ENCODE data around the gene RNU1-2.
"Not testable (repeated sequence)": the region's sequence is repeated elsewhere in the genome, so short reads cannot be mapped to it uniquely, and the experiment has no call there.

Gene RNU1-2

GRCh38 chr1:16895598-16896315 is at the start of gene RNU1-2:
TSS of gene RNU1-2 (plus strand) at chr1:16895980.
- DNase-seq, result peak; percentile 95

GRCh38 chr1:16856201-16856600 is 39.6 kb upstream of the RNU1-2 start:
- not testable (repeated sequence) for DNase-seq

GRCh38 chr1:16859167-16860041 is 36.4 kb upstream of the RNU1-2 start:
- DNase-seq, result not testable (repeated sequence)

DNA sequence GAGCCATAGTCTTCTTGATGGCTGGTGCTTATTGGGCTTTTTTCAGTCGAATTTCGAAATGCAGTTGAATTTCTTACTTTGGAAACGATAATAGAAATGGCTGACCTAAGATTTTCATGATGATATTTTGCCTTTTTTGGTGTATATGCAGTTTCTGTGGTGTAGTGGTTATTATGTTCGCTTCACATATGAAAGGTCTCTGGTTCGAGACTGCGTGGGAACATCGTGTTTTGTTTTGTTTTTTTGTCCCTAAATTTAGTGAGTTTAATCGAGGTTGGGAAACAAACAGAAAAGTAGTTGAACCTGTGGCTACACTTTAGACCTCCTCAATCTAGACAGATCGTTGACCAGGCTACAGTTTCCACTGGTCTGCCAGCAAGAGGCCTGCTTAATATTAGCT is 35.7 kb upstream of the RNU1-2 start:
- DNase-seq, result peak; percentile 35

- DNase-seq, result peak; percentile 69
Measured at GRCh38 chr1:16861832-16862245, 33.9 kb upstream of the RNU1-2 start.

GRCh38 chr1:16862415-16862814 is 33.4 kb upstream of the RNU1-2 start:
- not testable (repeated sequence) for DNase-seq

DNA sequence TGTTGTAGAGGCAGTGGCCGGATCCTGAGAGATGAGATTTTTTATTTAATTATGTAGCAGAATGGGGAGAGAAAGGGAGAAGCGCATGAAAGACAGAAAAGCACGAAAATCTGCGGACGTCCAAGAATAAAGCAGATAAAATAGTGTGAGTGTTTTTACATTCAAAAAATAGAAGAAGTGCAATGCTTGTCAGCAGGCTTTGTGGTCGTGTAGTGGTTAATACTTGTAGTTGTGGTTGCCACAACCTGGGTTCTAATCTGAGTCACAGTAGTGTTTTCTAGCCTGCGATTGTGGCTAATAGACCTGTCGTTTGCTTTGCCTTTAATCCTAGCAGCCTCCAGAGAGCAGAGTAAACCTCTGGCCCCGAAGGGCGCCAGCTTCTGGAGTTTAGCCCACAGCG is 32.8 kb upstream of the RNU1-2 start:
- DNase-seq, result not testable (repeated sequence)

DNA sequence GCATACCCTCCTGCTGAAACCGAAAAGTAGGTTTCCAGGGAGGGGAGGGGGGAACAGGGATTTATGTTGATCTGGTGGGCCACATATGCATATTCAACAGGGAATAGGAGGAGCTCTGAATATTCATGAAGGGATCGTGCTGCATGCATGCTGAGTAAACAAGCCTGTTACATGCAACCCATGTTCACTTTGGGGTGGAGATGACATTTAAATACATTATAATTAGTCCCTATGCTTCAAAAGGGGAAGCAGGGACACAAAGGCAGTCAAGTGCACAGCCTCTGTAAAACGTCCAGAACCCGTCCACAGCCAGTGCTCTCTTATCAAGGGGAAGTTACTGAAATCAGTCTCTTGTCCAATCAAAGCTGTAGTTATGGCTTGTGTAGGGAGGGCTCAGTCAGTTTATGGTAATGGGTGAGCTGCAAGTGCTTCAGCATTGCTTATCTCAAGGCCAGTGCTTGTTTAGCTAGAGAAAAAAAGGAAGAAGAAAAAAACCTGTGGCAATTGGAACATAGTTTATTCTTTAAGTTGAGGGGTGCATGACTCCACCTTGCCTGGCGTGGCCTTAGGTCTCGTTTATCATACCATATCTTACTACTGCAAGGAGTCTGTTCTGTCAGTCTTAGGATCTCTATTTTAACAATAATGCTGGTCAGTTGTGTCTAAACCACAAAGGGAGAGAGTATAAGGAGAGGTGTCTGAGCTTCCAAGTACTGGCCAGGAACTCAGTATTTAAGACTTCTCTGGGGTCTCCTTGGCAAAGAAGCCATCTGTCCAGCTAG is 28.7 kb upstream of the RNU1-2 start:
- not testable (repeated sequence) for DNase-seq

DNA sequence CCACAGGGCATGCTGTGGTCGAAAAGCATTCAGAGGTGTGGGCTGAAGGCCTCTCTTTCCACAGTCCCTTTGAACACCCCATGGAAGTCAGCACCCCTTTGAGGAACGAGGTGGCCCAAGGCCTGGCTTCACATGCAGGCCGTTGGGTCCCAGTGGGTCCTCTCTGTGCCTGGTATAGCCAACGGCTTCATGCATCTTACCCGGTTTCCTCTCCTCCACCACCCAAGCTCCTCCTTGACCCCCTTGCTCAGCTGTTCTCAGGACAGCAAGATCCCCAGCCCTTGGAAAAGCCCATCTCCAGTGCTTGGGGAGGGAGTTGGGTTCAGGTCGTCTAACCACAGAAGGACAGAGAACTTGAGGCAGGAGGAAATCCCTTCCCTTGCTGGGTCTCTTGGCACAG is 27.0 kb upstream of the RNU1-2 start:
- not testable (repeated sequence) for DNase-seq

- DNase-seq, result not testable (repeated sequence)
Measured at GRCh38 chr1:16869996-16870395, 25.8 kb upstream of the RNU1-2 start.

DNA sequence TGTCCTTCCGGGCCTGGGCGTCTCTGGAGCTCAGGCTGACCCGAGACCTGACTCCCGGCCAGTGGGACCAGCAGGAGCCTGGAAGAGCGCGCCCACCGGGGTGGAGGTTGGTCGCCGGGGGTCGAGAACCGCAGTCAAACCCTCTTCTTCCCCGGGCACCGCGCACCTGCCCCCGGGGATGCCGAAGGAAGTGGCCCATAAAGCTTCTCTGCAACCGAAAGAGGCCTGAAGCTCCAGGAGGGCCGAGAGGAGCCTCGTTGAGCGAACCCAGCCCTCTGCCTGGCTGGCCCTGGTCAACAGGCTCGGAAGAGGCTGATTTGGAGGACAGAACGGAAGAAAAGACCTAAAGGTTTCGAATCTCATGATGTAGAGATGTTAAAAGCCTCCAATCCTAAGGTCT is 24.6 kb upstream of the RNU1-2 start:
- not testable (repeated sequence) for DNase-seq

GRCh38 chr1:16872152-16873075 is 23.4 kb upstream of the RNU1-2 start:
- DNase-seq, result peak; percentile 86

- not testable (repeated sequence) for DNase-seq
Measured at GRCh38 chr1:16873076-16873879, 22.5 kb upstream of the RNU1-2 start.

DNA sequence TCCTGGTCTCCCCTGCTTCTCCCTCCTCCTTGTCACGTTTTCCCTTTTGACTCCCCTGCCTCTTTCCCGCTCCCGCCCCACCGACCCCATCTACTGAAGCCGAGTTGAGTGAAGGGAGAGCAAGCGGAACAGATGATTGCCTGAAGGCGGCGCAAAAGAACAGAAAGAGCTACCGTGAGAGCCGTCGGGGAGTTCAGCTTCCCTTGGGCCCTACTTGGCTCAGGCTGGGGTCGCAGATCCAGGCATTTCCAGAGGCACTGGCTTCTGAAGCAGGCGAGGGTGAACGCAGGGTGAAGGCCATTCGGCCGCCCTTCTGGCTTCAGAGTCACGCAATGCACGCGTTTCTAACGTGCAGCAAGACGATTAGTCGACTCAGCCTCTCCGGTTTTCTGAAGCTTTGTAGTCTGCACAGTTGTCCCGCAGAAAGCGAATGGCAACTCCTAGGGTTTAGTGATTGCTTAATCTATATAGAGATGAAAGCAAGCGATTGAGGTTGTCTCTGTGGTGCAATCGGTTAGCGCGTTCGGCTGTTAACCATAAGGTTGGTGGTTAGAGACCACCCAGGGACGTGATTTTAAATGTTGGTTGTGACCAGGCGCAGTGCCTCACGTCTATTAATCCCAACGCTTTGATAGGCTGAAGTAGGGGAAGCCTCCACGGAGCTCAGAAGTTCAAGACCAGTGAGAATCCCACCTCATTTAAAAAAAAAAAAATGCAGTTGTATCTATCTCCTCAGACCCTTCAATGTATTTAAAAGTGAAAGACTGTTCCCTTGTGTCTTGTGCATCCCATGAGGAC is 20.6 kb upstream of the RNU1-2 start:
- not testable (repeated sequence) for DNase-seq

DNA sequence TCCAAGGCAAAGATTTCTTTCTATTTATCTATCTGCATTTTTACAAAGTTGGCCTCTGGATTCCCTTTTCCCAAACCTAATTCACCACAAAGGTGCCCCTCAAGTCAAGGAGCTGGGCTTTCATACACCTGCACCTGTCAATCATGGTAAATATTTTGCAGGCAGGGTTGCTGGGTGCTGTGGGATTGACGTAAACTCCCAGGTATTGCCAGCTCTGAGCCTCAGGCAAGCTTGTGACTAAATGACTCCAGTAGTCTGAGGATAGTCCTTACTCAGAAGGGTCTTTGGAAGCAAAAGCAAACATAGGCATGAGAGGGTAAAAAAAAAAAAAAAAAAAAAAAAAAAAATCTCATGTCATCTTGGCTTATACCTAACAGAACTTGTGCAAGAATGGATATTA is 14.0 kb upstream of the RNU1-2 start:
- not testable (repeated sequence) for DNase-seq

DNA sequence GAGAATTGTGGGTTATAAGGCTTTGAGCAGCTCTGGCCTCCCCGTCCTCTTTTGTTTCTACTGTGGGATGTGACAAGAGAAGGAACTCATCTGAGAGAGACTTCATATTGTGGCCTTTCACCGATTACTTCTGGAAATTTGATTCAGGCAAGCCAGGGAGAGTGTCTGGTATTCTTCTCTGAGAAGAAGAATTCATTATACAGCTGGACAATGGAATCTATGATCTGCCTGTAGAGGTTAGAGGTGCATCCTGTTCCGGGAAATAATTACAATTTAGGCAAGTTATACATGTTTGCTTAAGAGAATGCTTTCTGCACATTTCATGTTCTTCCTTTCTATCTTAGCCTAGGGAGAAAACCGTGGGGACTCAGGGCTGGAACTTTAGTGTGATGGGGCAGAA is 12.8 kb upstream of the RNU1-2 start:
- DNase-seq, result no peak

DNA sequence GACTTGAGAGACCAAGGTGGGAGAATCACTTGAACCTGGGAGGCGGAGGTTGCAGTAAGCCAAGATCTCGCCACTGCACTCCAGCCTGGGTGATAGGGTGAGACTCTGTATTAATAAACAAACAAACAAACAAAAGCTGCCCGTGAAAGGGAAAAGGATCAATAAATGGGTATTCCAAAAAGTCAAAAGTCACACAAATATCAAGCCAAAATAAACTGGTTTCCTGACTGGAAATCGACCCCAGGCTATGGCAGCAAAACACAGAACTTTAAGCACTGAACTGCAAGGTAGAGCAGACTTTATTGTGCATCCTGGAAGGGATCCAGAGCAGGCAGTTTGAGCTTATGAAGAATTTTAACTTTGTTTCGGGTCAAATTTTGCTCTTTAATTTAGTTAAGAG is 11.3 kb upstream of the RNU1-2 start:
- DNase-seq, result not testable (repeated sequence)

GRCh38 chr1:16886860-16887605 is 8.7 kb upstream of the RNU1-2 start:
- no peak for DNase-seq

Data from activated CD4-positive, alpha-beta T cell treated with anti-CD3 and anti-CD28 coated beads, Interleukin-2, Interleukin-6, amounts not matched to agents 100 ng/mL and 50 ng/mL, durations not matched to agents 16 hours and 8 hours (primary cell).